Ramos (cell line): Measurements from ENCODE around the gene P2RX7.

Experiments
- in situ Hi-C: fragments of 300-500 bp; cut with MboI; formaldehyde crosslinking; loops from one replicate; pipeline ENCODE4 v1.14.3; 2022; ENCODE audit warnings: low sequenced_read_pairs; ENCODE audit not compliant: unreplicated experiment

The P2RX7 gene

GRCh38 chr12:121132601-121133481, at the start of gene P2RX7:
Gene P2RX7 (plus strand): TSS chr12:121132876. CDS start chr12:121132971, 95 bp downstream.
- in situ Hi-C loops, result no loop called here

- in situ Hi-C loops, result loop anchor here (10.0 kb wide), 1 partner anchor 489 kb away; no protein-coding TSS in a partner anchor
Observed at GRCh38 chr12:121084229-121084628, 48.4 kb upstream of the P2RX7 start.

DNA sequence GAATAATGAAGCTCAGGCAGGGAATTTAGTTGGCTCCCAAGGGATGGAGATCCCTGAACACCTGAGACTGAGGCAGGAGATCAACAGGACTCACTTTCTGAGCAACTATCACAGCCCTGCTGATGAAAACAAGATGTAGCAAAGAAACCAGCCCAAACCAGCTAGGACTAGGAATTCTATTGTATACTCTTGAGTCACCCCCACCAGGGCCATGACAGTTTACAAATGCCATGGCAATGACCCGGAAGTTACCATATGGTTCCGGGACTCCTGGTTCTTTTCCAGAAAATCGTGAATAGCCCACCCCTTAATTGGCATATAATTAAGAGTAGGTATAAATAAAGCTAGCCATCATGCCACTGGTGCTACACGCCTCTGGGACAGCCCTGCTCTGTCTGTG, 47.6 kb upstream of the P2RX7 start:
- in situ Hi-C loops, result loop anchor here (10.0 kb wide), 1 partner anchor 490 kb away; no protein-coding TSS in a partner anchor

GRCh38 chr12:121085506-121086353, 46.9 kb upstream of the P2RX7 start:
- in situ Hi-C loops, result loop anchor here (10.0 kb wide), 1 partner anchor 491 kb away; no protein-coding TSS in a partner anchor

DNA sequence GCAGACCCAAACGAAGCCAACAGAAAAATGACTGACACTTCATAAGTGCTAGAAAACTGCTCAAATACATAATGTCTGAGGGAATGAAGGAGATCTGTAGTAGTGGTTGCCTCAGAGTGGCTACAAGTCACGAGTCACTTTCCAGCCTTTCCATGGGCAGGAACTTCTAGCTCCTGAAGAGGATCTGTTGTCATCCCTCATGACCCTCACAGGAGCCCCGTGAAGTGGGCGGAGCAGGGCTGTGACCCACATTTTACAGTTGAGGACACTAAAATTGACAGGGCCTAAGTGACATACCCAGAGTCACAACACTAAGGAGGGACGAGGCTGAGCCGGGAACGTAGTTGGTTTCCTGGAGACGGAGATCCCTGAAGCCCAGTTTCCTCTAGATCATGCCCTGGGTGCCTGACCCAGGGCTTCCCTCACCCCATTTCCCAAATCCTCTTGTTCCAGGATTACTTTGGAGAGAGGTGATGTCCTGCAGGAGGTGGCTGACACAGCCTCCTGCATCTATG, 45.8 kb upstream of the P2RX7 start:
- in situ Hi-C loops, result loop anchor here (10.0 kb wide), 1 partner anchor 492 kb away; no protein-coding TSS in a partner anchor

GRCh38 chr12:121087467-121088194, 45.0 kb upstream of the P2RX7 start:
- in situ Hi-C loops, result loop anchor here (10.0 kb wide), 1 partner anchor 493 kb away; no protein-coding TSS in a partner anchor

- in situ Hi-C loops, result loop anchor here (10.0 kb wide), 1 partner anchor 493 kb away; no protein-coding TSS in a partner anchor
Observed at GRCh38 chr12:121088195-121088585, 44.5 kb upstream of the P2RX7 start.

DNA sequence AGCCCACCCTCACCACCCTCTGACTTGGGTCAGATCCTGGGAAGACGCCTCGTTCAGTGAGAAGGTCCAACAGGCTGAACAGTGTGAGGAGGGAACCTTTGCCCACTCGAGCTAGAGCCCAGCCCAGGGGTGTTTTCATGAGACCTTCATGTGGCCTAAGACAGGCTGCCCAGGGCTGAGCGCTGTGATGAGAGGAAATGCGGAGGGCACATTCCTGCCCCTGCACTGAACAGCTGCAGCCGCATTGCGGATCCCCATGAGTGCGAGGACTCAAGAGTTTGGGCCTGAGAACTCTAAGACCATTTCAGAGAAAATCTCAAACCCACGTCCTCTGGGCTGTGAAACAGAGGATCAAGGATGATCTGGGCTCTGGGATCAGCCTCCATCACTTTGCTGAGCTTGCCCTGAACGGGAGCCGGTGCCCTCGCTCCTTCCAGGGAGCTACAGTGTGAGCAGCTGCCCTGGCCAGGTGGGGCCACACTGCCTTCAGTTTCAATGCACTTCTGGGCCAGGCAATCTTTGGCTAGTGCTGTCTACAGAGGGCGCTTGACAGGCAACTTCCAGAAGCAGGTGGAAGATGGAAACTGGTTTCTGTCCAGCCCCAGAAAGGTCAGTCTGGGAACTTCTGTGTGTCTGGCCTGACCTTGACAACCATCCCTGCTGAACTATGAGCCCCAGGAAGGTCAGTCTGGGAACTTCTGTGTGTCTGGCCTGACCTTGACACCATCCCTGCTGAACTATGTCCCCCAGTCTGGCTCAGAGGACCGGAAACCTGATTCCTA, 43.5 kb upstream of the P2RX7 start:
- in situ Hi-C loops, result loop anchor here (10.0 kb wide), 1 partner anchor 494 kb away; no protein-coding TSS in a partner anchor

DNA sequence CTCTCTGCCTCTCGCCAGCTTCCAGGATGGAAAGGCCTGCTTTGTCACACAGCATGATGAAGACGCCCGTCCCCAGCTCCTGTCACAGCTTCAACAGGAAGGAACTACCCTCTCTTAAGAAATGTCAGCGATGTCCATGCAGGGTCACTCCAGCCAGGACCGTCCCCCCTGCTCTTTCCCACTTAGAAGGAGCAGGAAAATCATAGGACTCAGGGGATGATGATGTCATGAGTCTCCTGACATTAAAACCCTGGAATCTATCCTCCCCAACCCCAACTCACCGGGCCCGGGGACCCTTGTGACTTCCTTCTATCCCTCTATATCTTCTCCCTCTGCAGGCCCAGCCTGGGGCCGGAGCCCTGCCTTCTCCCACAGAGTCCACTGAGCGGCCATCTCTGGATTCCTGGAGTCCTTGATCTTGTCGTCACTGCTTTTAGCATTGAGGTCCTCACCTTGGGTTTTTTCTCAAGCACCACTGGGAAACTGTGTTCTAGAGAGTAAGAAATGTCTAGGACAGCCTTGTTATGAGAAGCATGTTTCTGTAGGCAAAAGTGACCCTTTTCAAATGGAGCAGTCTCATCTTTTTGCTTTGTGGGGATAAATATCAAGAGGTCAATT, 42.8 kb upstream of the P2RX7 start:
- in situ Hi-C loops, result loop anchor here (10.0 kb wide), 1 partner anchor 495 kb away; no protein-coding TSS in a partner anchor

DNA sequence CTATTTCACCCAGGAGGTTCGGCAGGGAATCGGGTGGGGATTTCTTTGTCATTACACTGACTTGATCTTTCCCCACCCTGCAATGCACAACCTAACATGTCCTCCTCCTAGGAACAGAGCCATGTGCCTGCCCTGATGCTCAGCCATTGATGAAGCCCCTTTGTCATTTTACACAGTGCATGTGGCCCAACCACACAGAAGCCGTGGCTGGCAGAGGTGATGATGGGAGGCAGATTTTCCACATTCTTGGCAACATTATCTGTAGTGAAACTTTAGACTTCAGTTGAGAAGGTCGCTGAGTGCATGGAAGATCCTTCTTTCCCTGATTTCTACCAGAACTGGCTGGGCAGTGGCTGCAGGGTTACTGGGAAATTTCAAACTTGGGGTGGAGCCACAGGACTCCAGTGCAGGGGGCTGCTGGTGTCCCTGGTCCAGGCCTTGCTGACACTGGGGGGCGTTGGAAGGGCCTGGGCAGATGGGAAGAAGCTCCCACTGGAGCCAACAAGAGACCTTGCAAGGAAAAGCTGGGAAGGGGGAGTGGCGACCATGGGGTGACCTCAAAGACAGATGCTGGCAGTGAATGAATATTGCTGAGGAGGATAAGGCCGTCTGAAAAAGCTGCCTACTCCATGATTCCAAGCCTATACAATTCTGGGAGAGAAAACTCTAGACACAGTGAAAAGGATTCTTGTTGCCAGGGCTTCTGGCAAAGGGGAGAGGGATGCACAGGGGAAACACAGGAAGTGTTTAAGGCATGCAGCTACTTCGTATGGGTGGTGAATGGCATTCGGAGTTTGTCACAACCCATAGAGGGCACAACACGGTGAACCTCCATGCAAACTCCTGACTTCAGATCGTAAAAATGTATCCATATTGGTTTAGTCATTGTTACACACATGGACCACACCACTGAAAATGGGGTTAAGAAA, 41.8 kb upstream of the P2RX7 start:
- in situ Hi-C loops, result no loop called here

- in situ Hi-C loops, result no loop called here
Observed at GRCh38 chr12:121092034-121092433, 40.6 kb upstream of the P2RX7 start.

- in situ Hi-C loops, result no loop called here
Observed at GRCh38 chr12:121093487-121093891, 39.2 kb upstream of the P2RX7 start.

- in situ Hi-C loops, result no loop called here
Observed at GRCh38 chr12:121095544-121096198, 37.0 kb upstream of the P2RX7 start.

DNA sequence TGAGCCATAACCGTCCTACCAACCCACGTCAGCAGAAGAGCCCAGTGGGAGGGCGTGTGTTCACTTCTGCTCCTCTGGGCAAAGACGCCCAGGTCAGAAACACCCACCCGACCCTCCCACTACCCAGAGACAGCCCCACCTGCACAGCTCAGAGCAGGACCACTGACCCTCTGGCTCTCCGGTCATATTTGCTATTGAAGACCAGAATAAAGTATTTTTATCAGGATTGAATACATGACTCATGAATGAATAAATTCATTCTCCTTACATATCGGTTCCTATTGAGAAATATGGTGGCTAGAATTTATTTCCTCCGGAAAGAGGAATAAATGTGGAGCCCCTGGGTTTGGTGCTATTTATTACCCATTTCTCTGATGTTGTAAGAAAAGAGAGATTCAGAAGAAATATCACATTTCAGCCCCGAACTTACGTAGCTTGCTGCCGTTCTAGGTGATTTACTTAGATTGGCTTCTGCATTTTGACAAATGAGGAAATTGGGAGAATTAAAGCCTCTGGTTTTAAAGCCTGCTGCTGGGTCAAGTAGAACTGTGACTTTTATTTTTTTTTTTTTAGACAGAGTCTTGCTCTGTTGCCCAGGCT, 36.4 kb upstream of the P2RX7 start:
- in situ Hi-C loops, result no loop called here

GRCh38 chr12:121099779-121100178, 32.9 kb upstream of the P2RX7 start:
- in situ Hi-C loops, result no loop called here

- in situ Hi-C loops, result no loop called here
Observed at GRCh38 chr12:121102307-121102706, 30.4 kb upstream of the P2RX7 start.

DNA sequence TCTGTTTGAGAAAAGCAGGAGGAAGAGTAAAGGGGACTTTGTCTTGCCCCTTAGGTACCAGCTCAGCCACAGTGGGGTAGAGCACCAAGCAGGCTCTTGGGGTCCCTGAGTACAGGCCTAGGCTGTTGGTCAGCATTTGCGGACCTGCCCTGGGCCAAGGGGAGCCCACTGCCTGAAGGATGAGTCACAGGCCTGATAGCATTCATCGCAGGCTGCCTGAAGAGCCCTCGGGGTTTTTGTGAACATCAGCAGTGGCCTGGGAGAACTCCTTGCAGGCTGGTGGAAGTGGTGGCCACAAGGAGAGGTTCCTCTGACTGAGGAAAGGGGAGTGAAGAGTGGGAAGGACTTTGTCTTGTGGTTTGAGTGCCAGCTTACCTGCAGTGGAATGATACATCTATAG, 25.0 kb upstream of the P2RX7 start:
- in situ Hi-C loops, result no loop called here
